Effector CD8-positive, alpha-beta T cell (primary cell): ENCODE measurements around the gene BPI.
"Not testable (repeated sequence)": the region's sequence is repeated elsewhere in the genome, so short reads cannot be mapped to it uniquely, and the experiment has no call there.

Source experiments
- DNase-seq: peaks from one replicate; lab custom pipeline; 2025; lab: John Stamatoyannopoulos, UW

The BPI gene

DNA sequence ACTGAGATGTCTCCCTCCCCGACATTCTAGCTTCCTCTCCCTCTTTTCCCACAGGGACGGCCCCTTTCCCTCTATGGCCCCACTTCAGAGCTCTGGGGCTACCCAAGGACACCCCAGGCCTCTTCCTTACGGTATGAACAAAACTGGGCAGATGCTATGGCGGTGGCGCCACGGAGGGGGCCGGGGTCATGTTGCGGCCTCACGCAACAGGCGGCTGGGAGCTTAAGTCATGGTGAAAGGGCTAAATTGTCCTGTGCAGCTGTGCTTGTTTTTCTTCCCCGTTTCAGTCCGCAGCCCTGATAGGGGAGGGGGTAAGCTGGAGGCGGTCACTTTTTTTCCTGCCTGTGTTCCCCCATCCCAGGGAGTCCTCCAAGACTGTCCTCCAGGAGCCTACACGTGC, 25.8 kb upstream of the BPI start:
- DNase-seq, result no peak

DNA sequence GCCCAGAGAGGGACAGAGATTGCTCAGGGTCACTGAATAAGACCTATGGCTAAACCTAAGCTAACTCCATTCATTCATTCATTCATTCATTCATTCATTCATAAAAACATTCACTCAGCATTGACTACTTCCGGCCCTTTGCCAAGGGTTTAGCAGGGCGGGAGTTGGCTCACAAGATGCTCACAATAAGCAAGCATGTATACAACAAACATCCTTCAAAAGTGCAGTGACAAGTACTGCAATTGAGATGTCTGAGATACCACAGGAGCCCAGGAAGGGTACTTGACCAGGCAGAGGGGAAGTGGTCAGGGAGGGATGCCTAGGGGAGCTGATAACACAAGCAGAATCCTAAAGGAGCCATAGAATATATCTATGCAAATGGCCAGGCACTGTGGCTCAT, 25.2 kb upstream of the BPI start:
- DNase-seq, result no peak

DNA sequence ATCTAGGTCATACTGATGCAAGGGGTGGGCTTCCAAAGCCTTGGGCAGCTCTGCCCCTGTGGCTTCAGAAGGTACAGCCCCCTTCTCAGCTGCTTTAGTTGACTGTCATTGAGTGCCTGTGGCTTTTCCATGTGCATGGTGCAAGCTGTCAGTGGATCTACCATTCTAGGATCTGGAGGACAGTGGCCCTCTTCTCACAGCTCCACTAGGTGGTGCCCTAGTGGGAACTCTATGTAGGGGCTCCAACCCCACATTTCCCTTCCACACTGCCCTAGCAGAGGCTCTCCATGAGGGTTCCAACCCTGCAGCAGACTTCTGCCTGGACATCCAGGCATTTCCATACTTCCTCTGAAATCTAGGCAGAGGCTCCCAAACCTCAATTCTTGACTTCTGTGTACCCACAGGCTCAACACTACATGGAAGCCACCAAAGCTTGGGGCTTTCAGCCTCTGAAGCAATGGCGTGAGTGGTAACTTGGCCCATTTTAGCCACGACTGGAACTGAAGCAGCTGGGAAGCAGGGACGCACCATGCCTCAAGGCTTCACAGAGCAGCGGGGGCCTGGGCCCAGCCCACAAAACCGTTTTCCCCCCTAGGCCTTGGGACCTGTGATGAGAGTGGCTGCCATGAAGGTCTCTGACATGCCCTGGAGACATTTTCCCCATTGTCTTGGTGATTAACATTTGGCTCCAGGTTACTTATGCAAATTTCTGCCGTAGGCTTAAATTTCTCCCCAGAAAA, 22.6 kb upstream of the BPI start:
- DNase-seq, result not testable (repeated sequence)

DNA sequence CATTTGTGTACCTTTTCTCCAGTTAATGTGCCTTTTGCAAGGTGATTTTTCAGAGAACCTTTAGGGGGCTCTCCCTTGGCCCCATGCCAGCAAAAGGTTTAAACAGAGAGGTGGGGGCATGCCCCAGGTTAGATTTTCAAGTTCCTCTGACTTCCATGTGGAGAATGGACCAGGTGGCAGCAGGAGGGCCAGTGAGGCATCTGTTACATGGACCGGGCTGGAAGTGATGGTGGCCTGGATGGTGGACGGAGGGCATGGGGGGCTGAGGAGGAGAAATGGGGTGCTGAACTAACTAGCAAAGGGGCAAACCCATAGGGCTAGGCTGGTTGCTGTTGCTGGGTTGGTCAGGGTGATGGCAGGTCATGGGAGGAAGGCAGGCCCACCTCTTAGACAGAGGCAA, 20.7 kb upstream of the BPI start:
- no peak for DNase-seq

DNA sequence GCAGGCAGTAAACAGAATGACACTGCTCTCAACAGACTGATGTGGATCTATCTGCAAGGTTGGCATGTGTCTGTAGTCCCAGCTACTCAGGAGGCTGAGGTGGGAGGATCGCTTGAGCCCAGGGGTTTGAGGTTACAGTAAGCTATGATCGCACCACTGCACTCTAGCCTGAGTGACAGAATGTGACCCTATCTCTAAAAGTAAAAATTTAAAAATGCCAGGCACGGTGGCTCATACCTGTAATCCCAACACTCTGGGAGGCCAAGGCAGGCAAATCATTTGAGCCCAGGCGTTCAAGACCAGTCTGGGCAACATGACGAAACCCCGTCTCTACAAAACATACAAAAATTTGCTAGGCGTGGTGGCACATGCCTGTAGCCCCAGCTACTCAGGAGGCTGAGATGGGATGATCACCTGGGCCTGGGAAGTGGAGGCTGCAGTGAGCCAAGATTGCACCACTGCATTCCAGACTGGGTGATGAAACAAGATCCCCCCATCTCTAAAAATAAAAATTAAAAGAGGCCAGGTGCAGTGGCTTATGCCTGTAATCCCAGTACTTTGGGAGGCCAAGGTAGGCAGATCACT, 19.8 kb upstream of the BPI start:
- not testable (repeated sequence) for DNase-seq

DNA sequence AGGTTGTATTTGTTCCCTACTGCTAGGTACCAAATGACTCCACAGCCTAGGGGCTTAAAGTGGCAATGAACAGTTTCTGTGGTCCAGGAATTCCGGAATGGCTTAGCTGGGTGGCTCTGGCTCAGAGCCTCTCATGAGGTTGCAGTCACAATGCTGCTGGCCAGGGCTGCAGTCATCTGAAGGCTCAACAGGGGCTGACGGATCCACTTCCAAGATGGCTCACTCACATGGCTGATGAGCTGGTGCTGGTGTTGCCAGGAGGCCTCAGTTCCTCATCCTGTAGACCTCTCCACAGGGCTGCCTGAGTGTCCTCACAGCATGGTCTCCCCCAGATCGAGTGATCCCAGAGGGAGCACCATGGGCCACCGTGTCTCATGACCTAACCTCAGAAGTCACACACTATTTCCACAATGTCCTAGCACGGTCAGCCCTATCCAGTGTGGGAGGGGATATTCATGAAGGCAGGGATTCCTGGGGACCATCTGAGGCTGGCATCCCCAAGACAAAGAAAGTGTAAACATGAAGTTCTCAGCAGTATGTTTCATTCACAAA, 19.0 kb upstream of the BPI start:
- no peak for DNase-seq

DNA sequence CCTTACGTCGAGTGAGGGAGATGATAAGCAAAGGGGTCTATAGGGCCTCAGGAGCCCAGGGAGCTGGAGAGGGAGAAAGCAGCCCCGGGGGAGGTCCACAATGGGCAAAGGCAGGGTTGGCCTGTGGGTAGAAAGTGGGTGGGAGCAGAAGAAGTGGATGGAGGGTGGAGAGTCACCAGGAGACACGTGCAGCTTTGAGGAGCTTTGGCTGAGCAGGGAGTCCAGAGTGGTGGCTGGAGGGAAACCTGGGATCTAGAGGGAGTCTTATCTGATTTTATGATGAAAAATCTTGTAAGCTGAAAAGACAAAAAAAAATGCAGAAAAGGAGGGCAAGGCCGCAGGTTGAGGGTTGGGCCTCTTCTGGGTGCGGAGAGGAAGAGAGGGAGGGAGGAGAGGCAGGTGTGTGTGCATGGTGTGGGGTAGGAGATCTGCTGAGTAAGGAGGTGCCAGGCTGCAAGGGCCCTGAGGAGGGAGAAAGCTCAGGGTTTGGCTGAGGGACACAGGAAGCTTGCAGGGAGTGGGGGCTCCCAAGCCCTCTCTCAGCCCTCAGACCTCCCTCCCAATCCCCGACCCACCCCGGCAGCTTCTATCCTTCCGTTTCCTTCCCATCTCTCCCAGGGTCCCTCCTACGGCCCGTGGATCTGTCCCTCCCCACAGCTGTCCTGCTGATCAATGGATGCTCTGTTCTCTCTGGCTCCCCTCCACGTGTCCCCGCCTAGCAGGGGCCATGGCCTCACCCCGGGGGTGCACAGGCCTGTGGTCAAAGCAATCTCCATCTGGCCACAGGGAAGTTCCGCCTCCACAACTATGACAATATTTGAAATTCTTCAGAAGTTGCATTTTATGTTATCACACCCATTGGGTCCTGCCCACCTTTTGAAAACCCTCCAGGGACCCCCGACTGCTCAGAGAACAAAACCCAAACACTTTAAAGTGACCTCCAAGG, 17.1 kb upstream of the BPI start:
- no peak for DNase-seq

DNA sequence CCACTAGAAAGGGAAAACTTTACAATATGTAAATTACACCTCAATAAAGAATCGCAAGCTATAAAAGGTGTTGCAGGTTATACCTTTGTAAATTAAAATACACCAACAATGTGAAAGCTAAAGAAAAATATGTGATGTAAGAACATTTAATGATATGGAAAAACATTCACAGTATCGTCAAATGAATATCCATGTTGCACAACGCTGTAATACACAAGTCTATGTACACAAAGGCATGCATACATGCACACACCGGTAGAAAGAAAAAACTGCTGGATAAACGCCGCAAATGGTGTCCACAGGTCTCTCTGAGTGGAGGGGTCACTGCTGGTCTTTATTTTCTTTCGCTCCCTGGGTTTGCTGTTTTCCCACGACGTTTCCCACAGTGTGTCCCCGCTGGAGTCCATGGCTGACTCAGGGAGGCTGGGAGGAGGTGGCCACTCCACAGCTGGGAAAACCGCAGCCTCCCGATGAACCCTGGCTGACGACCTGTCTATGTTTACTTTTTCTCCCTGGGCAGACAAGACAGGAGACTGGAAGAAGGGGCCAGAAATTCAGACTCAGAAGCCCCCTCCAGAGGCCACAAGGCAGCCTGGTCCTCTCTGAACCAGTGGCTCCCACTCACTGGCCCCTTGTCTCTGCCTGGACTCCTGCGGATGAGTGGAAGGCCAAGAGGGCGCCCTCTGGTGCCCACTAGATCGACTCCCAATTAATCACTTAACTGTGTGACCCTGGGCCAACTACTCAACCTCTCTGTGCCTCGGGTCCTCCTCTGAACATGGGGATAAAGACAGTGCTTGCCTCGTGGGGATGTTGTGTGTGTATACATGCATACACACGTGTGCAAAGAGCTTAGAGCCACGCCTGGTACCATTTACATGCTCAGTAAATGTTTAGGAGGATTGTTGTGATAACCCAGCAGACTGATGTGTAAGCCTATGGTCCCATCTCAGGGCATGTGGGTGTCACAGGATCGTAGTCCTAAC, 12.8 kb upstream of the BPI start:
- DNase-seq, result no peak

DNA sequence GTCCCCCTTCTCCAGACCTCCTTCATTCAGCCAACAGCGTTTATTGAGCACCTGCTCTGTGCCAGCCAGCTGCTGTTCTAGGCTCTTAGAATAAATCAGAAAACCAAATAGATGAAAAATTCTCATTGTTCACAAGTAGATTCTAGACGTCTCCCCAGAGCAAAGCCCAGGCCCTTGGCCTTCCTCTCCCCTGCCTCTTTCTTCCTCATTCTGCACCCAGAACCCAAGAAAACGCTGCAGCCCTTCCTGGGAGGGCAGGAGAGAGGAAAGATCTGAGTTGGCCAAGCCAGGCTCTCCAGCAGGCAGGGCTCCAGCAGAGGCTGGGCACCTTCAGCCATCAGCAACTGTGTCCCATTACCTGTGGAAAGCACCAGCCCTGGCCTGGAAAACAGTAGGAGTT, 12.0 kb upstream of the BPI start:
- no peak for DNase-seq

DNA sequence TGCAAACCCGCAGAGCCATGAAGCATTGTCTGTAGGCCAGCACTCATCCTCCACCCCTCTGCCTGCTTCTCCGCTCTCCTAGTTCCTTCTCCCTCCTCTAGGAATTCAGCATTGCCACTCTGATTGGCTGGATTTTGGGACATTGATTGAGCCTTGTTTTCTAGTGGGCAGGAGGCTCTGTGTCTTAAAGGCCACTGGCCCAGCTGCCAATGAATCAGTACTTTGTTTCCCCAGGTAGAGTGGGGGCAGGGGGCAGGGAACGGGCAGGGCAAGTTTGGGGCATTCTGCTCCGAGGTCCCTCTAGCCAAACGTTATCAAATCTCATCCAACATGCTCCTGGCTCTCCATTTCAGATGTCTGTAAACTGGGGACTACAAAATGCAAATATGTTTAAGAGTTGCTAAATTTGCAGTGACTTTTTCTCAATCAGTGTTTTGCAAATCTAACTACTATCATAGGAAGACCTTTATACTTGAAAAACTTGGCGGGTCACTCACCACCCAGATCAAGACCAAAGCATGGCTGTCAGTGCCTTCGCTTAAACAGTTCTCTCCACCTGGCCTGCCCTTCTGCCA, 10.4 kb upstream of the BPI start:
- DNase-seq, result no peak

DNA sequence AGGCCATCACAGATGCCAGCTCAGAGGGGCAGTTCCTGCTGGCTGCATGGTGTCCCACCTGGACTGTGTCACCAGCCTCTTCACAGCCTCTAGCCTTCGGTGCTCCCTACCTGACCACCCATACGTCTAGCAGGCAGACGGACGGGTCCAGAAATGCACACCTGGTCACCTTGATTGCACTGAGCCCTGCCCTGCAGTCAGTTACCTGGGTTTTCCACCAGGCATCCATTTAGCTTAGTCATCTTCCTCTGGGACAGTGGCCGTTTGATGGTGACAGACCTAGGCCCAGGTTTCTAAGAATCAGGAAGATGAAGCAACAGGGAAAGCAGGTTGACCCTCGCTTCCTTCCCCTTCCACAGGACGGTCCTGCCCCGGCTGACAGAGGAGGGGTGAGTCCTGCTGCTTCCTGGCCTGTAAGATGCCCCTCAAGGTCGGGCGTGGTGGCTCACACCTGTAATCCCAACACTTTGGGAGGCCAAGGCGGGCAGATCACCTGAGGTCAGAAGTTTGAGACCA, 9.8 kb upstream of the BPI start:
- no peak for DNase-seq

DNA sequence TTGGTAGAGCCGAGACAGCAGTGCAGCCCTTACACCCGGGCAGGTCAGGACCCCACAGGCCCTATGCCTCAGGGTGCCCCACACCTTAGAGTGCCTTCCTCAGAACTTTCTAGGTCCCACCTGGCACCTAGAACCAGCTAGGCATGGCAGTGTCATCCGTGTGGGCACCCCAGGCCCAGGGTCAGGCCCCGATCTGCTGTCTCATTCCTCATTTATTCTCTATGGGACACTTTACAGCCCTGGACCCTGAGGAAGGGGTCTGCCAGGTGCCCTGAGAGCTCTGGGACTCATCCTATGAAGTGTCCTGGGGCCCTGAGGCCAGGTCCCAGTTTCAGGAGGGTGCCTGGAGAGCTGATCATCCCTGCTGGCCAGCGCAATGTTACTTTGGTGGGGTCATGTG, 8.1 kb upstream of the BPI start:
- DNase-seq, result no peak

DNA sequence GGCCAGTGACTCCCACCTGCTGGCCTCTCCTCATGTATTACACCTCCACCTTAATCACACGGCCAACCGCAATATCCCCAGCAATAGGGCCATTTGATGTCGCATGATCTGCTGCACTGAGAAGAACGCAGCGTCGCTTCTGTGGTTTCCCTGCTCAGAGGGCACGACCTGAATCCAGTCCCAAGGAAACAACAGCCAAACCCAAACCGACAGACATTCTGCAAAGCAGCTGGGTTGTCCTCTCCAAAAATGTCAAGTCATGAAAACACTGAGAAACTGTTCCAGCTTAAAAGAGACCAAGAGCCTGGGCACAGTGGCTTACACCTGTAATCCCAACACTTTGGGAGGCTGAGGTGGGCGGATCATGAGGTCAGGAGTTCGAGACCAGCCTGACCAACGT, 7.5 kb upstream of the BPI start:
- no peak for DNase-seq

DNA sequence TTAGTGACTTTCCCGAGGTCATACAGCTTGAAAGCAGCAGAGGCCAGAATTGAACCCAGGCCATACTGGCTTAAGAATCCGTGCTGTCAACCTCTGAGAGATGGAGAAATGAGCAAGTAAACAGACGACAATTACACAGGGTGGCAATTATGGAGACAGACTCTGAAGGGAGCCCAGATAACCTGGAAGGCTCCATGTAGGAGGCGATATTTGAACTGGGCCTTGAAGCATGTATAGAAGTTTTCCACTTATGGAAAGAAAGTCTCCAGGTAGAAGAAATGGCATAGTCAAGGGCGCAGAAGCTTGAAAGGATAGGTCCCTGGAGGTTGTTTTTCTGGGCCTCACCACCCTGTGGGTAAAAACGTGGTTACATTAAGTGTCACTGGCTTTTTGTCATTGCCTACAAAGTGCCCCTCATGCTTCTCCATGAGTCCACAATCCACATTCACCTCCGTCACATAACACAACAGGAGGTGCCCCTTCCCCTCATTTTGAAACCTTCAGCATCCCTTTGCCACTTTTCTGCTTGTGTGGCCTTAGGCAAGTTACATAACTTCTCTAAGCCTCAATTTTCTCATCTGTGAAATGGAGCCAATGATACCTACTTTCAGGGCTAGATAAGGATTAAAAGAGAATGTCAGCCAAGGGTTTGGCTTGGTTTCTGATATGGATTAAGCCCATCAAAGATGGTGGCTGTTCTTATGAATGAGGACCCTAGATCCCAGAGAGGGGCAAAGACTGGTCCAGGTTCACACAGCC, 5.9 kb upstream of the BPI start:
- DNase-seq, result no peak

DNA sequence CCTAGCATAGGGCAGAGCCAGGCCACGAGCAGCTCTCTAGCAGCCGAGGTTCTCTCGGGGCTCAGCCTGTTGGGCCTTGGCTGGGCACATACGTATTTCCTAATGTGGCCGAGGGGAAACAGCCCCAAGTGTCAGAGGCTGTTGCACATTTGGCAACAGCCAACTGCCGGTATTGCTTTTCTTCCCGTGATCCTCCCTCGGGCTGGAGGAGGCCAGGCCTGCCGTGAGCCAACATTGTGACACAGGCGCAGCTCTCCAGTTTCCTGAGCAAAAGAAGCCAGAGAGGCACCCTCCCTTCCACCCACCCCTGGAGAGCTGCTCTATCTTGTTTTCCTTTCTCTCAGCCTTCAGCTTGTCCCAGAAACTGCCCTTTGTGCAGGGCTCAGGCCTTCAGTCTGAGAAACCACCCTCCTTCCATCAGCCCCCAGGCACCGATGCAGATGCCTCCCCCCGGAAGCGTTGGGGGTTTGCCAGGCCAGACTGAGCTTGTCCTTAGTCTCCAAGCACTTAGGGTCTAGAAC, 5.1 kb upstream of the BPI start:
- DNase-seq, result no peak

DNA sequence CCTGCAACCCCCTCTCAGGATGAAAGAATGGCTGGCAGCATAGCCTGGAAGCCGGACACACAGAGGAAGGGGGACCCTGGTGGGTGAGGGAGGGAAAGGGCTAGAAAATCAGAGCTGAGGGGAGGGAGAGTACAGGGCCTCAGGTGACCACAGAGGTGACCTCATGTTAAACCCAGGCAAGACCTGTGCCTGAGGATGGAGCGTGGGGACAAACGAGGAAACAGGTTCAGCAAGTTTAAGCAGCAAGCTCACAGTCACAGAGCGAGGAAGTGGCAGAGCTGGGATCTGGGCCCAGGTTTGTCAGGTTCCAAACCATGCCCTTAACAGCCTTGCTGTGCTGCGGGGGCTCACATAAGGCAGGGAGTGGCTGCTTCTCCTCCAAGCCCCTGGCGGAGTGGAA, 4.0 kb upstream of the BPI start:
- no peak for DNase-seq

DNA sequence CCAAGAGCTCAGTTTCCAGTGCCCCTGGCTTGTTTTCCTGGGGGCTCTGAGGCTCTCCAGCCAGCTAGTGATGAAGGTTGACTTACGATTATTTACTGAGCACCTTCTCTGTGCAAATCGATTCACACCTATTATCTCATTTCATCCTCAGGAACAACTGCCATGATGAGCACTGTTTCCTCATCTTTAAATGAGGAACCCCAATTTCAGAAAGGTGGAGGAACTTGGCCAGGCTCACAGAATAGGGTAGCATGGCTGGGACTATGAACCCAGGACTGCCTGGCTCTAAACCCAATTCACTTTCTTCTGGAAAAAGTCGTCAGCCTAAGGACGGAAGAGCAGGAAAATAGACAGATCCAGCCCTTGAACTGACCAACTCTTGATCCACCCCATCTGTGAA, 3.5 kb upstream of the BPI start:
- no peak for DNase-seq

DNA sequence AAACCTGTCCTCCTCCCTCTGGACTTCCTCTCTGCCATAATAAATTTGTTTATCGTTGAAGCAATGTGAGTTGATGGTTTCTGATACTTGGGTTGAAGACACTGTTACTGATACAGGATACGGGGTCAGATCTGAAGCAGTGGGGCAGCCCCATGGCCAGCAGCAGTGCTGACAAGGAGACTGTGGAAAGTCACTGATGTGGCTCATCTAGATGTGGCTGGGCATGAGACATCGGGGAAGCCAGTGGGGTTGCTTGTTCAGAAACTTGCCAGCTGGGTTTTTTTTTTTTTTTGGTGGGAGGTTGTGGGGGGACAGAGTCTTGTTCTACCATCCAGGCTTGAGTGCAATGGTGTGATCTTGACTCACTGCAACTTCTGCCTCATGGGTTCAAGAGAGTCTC, 2.6 kb upstream of the BPI start:
- no peak for DNase-seq

DNA sequence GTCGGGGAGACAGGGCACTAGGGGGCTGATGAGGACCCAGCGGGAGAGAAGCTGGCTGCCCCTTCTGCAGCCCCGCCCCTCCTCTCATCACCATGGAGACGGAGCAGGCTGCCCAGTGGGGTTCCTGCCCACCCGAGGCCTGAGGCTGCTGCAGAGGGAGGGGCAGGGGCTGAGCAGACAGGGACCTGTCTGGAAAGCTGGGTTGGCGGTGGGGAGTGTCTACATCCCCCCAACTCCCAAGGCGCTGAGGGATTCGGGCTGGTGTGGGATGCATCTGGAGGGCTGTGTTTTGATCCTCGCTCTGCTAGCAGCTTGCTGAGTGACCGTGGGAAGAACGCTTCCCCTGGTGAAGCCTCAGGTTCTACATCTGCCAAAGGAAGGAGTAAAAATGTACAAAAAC, 1.2 kb upstream of the BPI start:
- no peak for DNase-seq
